HL-60 (cell line): ENCODE measurements around the gene TNFRSF17.
A peak's percentile ranks its signal among the peaks of the same experiment; 100 is the strongest.

Experiments
- DNase-seq, 2 experiments: peaks; one replicate each; pipeline ENCODE4 v3.0.0-alpha.2; 2010 to 2020; ENCODE audit warnings: low read depth in 1 of 2, low spot score in 1 of 2
- H3K27ac ChIP-seq: fragments of 250-450 bp; sonication (Bioruptor Pico); replicated peaks from 2 replicates; pipeline ENCODE4 v1.5.1; 2020; ENCODE audit warnings: mild to moderate bottlenecking, moderate library complexity
- H3K27me3 ChIP-seq: fragments of 250-450 bp; sonication (Bioruptor Pico); 2 replicates; pipeline ENCODE4 v1.5.1; 2021; ENCODE audit warnings: mild to moderate bottlenecking, moderate library complexity; ENCODE audit not compliant: insufficient read depth, poor library complexity, severe bottlenecking
- H3K4me3 ChIP-seq: replicated peaks from 2 replicates; pipeline ENCODE4 v1.5.1; 2011; ENCODE audit warnings: mild to moderate bottlenecking, control low read depth, low read length; ENCODE audit not compliant: insufficient read depth
- GABPA ChIP-seq: IDR thresholded peaks from 2 replicates; pipeline ENCODE4 v1.6.1; 2012; ENCODE audit warnings: low read depth
- POLR2AphosphoS5 ChIP-seq: IDR thresholded peaks from 2 replicates; pipeline ENCODE4 v1.6.1; 2012; ENCODE audit warnings: low read depth
- SPI1 ChIP-seq: IDR thresholded peaks from 2 replicates; pipeline ENCODE4 v1.6.1; 2012; ENCODE audit warnings: low read depth, mild to moderate bottlenecking, borderline replicate concordance
- TF ChIP-seq, protein P1 (sequence below): IDR thresholded peaks from one replicate; pipeline ENCODE4 v1.5.1; 2011; ENCODE audit warnings: low read length, control low read depth, inconsistent platforms; ENCODE audit not compliant: insufficient read depth
- TF ChIP-seq, protein P2 (sequence below): IDR thresholded peaks from 2 replicates; pipeline ENCODE4 v1.6.1; 2012; ENCODE audit warnings: low read depth; ENCODE audit not compliant: insufficient replicate concordance

The TNFRSF17 gene

DNA sequence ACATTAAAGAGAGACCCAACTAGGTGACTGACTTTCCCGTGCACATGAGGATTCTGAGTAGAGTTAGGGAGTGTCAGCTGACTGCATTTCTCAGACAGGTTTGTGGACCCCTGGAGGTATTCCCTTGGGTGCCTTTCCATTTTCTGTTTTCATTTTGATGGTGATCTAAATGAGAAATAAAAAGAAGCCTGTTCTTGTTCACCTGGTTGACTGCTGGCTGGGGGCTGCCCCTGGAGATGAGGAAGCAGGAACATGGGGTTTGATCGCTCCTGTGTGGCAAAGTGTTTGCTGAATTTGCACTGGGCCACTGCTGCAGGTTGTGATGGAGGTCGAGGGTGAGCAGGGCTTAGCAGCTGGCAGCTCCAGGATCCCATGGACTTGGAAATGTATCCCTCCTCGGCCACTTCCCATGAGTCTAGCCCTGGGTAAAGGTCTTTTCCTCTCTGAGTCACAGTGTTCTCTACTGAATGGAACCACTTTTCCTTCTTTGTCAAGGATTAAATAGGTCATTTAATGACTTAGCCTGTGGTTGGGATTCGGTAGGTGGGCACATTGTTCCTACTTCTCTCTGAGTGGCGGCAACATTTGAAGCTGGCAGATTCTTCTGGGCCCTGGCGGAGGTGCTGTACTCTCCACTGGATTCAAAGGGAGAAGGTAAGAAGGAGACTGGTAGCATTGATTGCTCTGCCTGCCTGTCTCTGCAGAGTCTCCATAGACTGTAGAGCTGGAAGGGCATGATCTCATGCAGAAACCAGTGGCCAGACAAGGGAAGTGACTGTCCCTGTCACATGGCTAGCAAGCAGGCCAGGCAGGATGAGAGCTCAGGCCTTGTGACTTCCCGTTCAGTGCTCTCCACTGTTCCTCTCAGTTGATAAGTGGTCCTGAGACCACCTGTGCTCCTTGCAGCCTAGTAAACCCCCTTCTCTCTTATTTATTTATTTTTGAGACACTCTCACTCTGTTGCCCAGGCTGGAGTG is 29.4 kb downstream of the TNFRSF17 start:
- H3K4me3 ChIP-seq = no peak overlapping the region
- no peaks in the 10 kb centered on the region for H3K27me3 ChIP-seq
- no peak for TF ChIP-seq GABPA
- TF ChIP-seq, protein P1, sequence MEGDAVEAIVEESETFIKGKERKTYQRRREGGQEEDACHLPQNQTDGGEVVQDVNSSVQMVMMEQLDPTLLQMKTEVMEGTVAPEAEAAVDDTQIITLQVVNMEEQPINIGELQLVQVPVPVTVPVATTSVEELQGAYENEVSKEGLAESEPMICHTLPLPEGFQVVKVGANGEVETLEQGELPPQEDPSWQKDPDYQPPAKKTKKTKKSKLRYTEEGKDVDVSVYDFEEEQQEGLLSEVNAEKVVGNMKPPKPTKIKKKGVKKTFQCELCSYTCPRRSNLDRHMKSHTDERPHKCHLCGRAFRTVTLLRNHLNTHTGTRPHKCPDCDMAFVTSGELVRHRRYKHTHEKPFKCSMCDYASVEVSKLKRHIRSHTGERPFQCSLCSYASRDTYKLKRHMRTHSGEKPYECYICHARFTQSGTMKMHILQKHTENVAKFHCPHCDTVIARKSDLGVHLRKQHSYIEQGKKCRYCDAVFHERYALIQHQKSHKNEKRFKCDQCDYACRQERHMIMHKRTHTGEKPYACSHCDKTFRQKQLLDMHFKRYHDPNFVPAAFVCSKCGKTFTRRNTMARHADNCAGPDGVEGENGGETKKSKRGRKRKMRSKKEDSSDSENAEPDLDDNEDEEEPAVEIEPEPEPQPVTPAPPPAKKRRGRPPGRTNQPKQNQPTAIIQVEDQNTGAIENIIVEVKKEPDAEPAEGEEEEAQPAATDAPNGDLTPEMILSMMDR = no peak
- no peak for TF ChIP-seq POLR2AphosphoS5
- TF ChIP-seq SPI1 = peak; percentile 45; the same call in 1 of the 2 replicates
- TF ChIP-seq, protein P2, sequence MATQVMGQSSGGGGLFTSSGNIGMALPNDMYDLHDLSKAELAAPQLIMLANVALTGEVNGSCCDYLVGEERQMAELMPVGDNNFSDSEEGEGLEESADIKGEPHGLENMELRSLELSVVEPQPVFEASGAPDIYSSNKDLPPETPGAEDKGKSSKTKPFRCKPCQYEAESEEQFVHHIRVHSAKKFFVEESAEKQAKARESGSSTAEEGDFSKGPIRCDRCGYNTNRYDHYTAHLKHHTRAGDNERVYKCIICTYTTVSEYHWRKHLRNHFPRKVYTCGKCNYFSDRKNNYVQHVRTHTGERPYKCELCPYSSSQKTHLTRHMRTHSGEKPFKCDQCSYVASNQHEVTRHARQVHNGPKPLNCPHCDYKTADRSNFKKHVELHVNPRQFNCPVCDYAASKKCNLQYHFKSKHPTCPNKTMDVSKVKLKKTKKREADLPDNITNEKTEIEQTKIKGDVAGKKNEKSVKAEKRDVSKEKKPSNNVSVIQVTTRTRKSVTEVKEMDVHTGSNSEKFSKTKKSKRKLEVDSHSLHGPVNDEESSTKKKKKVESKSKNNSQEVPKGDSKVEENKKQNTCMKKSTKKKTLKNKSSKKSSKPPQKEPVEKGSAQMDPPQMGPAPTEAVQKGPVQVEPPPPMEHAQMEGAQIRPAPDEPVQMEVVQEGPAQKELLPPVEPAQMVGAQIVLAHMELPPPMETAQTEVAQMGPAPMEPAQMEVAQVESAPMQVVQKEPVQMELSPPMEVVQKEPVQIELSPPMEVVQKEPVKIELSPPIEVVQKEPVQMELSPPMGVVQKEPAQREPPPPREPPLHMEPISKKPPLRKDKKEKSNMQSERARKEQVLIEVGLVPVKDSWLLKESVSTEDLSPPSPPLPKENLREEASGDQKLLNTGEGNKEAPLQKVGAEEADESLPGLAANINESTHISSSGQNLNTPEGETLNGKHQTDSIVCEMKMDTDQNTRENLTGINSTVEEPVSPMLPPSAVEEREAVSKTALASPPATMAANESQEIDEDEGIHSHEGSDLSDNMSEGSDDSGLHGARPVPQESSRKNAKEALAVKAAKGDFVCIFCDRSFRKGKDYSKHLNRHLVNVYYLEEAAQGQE = no peak
- peak overlapping the region; percentile 47 for H3K27ac ChIP-seq
- peak; percentile 33 to 76 for DNase-seq

DNA sequence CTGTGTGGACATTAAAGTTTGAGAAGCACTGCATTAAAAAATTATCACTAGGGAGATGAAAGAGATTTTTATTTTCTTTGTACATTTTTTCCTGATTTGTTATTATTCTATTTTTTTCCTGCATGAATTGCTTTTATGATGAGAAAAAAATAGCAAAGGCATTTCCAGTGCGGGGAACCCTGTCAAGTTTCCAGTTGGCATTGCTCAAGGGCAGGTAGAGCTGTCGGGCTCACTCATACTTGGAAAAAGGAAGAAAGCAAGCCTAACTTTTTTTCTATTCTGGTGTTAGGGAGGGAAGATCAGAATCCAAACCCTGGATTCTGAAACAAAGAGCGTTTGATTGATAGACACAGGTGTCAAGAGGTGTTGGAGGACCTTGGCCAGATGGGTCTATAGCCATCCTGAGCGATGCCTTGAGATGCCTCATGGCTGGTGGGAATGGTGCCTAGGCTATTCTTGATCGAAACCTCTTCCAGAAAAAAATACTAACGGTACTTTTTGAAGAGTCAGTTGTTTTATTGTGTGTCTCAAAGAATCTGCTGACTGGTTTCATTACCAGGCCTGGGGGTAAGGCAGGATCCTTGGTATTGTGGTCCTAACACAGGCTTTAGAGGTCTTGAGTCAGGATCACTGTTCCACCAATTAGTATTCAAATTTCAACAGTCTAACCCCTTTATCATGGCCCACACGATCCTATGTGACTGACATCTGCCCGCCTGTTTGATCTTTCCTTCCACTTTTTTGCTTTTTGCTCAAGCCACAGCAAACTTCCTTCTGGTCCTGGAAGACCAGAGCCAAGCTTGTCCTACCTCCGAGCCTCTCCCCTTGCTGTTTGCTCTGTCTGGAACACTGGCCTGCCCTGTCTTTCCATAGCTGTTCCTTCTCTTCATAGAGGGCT is 31.7 kb downstream of the TNFRSF17 start:
- no peaks in the 10 kb centered on the region for H3K27me3 ChIP-seq
- H3K4me3 ChIP-seq = no peak overlapping the region
- TF ChIP-seq, protein P1 = no peak
- TF ChIP-seq SPI1 = no peak
- no peak for TF ChIP-seq POLR2AphosphoS5
- TF ChIP-seq, protein P2 = no peak
- TF ChIP-seq GABPA = no peak
- no peak for DNase-seq
- H3K27ac ChIP-seq = no peak overlapping the region

DNA sequence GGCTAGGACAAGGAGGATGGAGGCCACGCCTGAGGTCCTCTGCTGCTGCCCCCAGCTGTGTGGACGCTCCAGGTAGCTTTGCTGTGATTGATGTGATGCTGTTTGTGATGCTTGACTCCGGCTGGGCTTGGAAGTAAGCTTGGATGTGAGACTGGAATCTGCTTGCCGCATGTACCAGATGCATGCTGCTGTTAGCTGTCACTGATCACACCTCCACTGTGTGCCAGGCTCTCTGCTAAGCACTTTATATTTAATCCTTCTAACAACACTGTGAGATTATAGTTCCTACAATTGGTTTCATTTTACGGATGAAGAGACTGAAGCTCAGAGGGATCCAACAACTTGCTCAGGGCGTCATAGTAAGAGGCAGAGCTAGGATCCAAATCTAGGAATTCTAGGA is 35.0 kb downstream of the TNFRSF17 start:
- Histone ChIP-seq H3K27me3 (no peaks in the 10 kb centered on the region), H3K4me3 (no peak overlapping the region), H3K27ac (no peak overlapping the region)
- no peak for DNase-seq
- TF ChIP-seq, protein P1 = no peak
- TF ChIP-seq GABPA = no peak
- TF ChIP-seq, protein P2 = no peak
- TF ChIP-seq SPI1 = no peak
- TF ChIP-seq POLR2AphosphoS5 = no peak
